ENCODE measurements around the gene INF2.

The INF2 gene

GRCh38 chr14:104676130-104676693, 13.2 kb upstream of the INF2 start:
- no peak for DNase-seq (ENCODE audit: low read depth in 1 of 2, low spot score in 1 of 2)

- peak in 1 of 2 donors; percentile 44 for DNase-seq (ENCODE audit: low read depth in 1 of 2, low spot score in 1 of 2)
Observed at GRCh38 chr14:104676694-104677511, 12.5 kb upstream of the INF2 start.

- peak; percentile 57 to 72 for DNase-seq (ENCODE audit: low read depth in 1 of 2, low spot score in 1 of 2)
Observed at GRCh38 chr14:104677512-104678332, 11.7 kb upstream of the INF2 start.

GRCh38 chr14:104678346-104678745, 11.1 kb upstream of the INF2 start:
- DNase-seq (ENCODE audit: low read depth in 1 of 2, low spot score in 1 of 2): no peak

- DNase-seq (ENCODE audit: low read depth in 1 of 2, low spot score in 1 of 2): no peak
Observed at GRCh38 chr14:104678901-104679705, 10.3 kb upstream of the INF2 start.

- DNase-seq (ENCODE audit: low read depth in 1 of 2, low spot score in 1 of 2): no peak
Observed at GRCh38 chr14:104680056-104680805, 9.2 kb upstream of the INF2 start.

GRCh38 chr14:104680806-104681688, 8.4 kb upstream of the INF2 start:
- DNase-seq (ENCODE audit: low read depth in 1 of 2, low spot score in 1 of 2): no peak

GRCh38 chr14:104681689-104682074, 7.7 kb upstream of the INF2 start:
- no peak for DNase-seq (ENCODE audit: low read depth in 1 of 2, low spot score in 1 of 2)

GRCh38 chr14:104682107-104682593, 7.3 kb upstream of the INF2 start:
- DNase-seq (ENCODE audit: low read depth in 1 of 2, low spot score in 1 of 2): no peak

- no peak for DNase-seq (ENCODE audit: low read depth in 1 of 2, low spot score in 1 of 2)
Observed at GRCh38 chr14:104683653-104684448, 5.6 kb upstream of the INF2 start.

GRCh38 chr14:104684449-104684821, 5.0 kb upstream of the INF2 start:
- DNase-seq (ENCODE audit: low read depth in 1 of 2, low spot score in 1 of 2): no peak

GRCh38 chr14:104685216-104685997, 4.0 kb upstream of the INF2 start:
- no peak for DNase-seq (ENCODE audit: low read depth in 1 of 2, low spot score in 1 of 2)

- no peak for DNase-seq (ENCODE audit: low read depth in 1 of 2, low spot score in 1 of 2)
Observed at GRCh38 chr14:104685998-104686610, 3.3 kb upstream of the INF2 start.

GRCh38 chr14:104686624-104687517, 2.5 kb upstream of the INF2 start:
- no peak for DNase-seq (ENCODE audit: low read depth in 1 of 2, low spot score in 1 of 2)

GRCh38 chr14:104687601-104688504, 1.6 kb upstream of the INF2 start:
- no peak for DNase-seq (ENCODE audit: low read depth in 1 of 2, low spot score in 1 of 2)

All from stimulated activated CD4-positive, alpha-beta T cell treated with anti-CD3 and anti-CD28 coated beads, Interleukin-15, amount 100 ng/mL, for 1 hour (primary cell).